Effector memory CD8-positive, alpha-beta T cell (primary cell): Measurements from ENCODE around the gene DEFB131B.
"Not testable (repeated sequence)": the region's sequence is repeated elsewhere in the genome, so short reads cannot be mapped to it uniquely, and the experiment has no call there.

Source experiments
- ATAC-seq: fragments of 150-1000 bp; cut with Tn5 transposase; replicated peaks from 2 replicates; pipeline ENCODE4 v1.10.0; 2021; ENCODE audit warnings: mild to moderate bottlenecking, moderate library complexity
- DNase-seq, 3 experiments: peaks; one replicate each; pipeline ENCODE4 v3.0.0; 2021
- H3K27ac Mint-ChIP-seq, 2 donors: one replicate each; pipeline ENCODE4 v1.8.0; 2022; ENCODE audit warnings: mild to moderate bottlenecking in 2 of 2, mixed read lengths in 2 of 2, moderate library complexity in 2 of 2
- H3K27me3 Mint-ChIP-seq, 2 donors: one replicate each; pipeline ENCODE4 v1.8.0; 2022; ENCODE audit warnings: mixed read lengths in 2 of 2
- H3K36me3 Mint-ChIP-seq: one replicate; pipeline ENCODE4 v1.8.0; 2022; ENCODE audit warnings: mild to moderate bottlenecking, moderate library complexity, mixed read lengths; ENCODE audit not compliant: insufficient read depth
- H3K4me1 Mint-ChIP-seq, 2 donors: one replicate each; pipeline ENCODE4 v1.8.0; 2022; ENCODE audit warnings: low read depth in 2 of 2, mixed read lengths in 2 of 2
- H3K4me3 Mint-ChIP-seq, 2 donors: one replicate each; pipeline ENCODE4 v1.8.0; 2022; ENCODE audit warnings: mild to moderate bottlenecking in 2 of 2, mixed read lengths in 2 of 2, moderate library complexity in 2 of 2
- H3K9me3 Mint-ChIP-seq, 2 donors: one replicate each; pipeline ENCODE4 v1.8.0; 2022; ENCODE audit warnings: mixed read lengths in 2 of 2

Gene DEFB131B

GRCh38 chr11:71876262-71876661, 2.0 kb upstream of the DEFB131B start:
- H3K27me3 Mint-ChIP-seq, ATAC-seq, H3K4me3 Mint-ChIP-seq, H3K4me1 Mint-ChIP-seq, DNase-seq, H3K27ac Mint-ChIP-seq, H3K9me3 Mint-ChIP-seq: not testable (repeated sequence)
- peaks cover 10% of the 10 kb centered on the region for H3K36me3 Mint-ChIP-seq

- not testable (repeated sequence) for H3K27ac Mint-ChIP-seq, H3K27me3 Mint-ChIP-seq, H3K9me3 Mint-ChIP-seq, DNase-seq, H3K4me3 Mint-ChIP-seq, ATAC-seq, H3K36me3 Mint-ChIP-seq, H3K4me1 Mint-ChIP-seq
These were observed 7.6 kb downstream of the DEFB131B start for GRCh38 chr11:71885806-71886205.

GRCh38 chr11:71888335-71889010, 10.2 kb downstream of the DEFB131B start:
- not testable (repeated sequence) for H3K4me3 Mint-ChIP-seq, DNase-seq, H3K36me3 Mint-ChIP-seq, H3K9me3 Mint-ChIP-seq, H3K4me1 Mint-ChIP-seq, H3K27me3 Mint-ChIP-seq, ATAC-seq
- peak overlapping the region in 1 of 2 donors; percentile 49 for H3K27ac Mint-ChIP-seq

- H3K27ac Mint-ChIP-seq, H3K27me3 Mint-ChIP-seq, H3K36me3 Mint-ChIP-seq, H3K4me1 Mint-ChIP-seq, H3K4me3 Mint-ChIP-seq, H3K9me3 Mint-ChIP-seq, ATAC-seq, DNase-seq: not testable (repeated sequence)
These were observed 11.1 kb downstream of the DEFB131B start for GRCh38 chr11:71889181-71889872.

- ATAC-seq (no peak), DNase-seq (no peak)
- Mint-ChIP-seq H3K36me3 (peaks cover 4% of the 10 kb centered on the region), H3K9me3 (no peaks in the 10 kb centered on the region), H3K4me3 (no peak overlapping the region), H3K4me1 (no peaks in the 10 kb centered on the region), H3K27ac (no peak overlapping the region), H3K27me3 (no peaks in the 10 kb centered on the region)
These were observed 17.7 kb downstream of the DEFB131B start for GRCh38 chr11:71895961-71896360.

GRCh38 chr11:71901137-71901536, 22.9 kb downstream of the DEFB131B start:
- H3K4me3 Mint-ChIP-seq, H3K36me3 Mint-ChIP-seq, DNase-seq, H3K27me3 Mint-ChIP-seq, H3K27ac Mint-ChIP-seq, ATAC-seq, H3K9me3 Mint-ChIP-seq, H3K4me1 Mint-ChIP-seq: not testable (repeated sequence)

GRCh38 chr11:71908218-71908617, 30.0 kb downstream of the DEFB131B start:
- Mint-ChIP-seq H3K9me3 (no peaks in the 10 kb centered on the region), H3K27ac (no peak overlapping the region), H3K27me3 (no peaks in the 10 kb centered on the region), H3K36me3 (peaks cover 8% of the 10 kb centered on the region), H3K4me1 (no peaks in the 10 kb centered on the region), H3K4me3 (no peak overlapping the region)
- ATAC-seq (no peak), DNase-seq (no peak)

- H3K36me3 Mint-ChIP-seq: peaks cover 33% of the 10 kb centered on the region
- not testable (repeated sequence) for H3K4me3 Mint-ChIP-seq, ATAC-seq, DNase-seq, H3K4me1 Mint-ChIP-seq, H3K27me3 Mint-ChIP-seq, H3K27ac Mint-ChIP-seq, H3K9me3 Mint-ChIP-seq
These were observed 32.5 kb downstream of the DEFB131B start for GRCh38 chr11:71910775-71911174.

- not testable (repeated sequence) for H3K9me3 Mint-ChIP-seq, H3K27me3 Mint-ChIP-seq, H3K4me3 Mint-ChIP-seq, H3K4me1 Mint-ChIP-seq, ATAC-seq, DNase-seq
- peaks cover 33% of the 10 kb centered on the region for H3K36me3 Mint-ChIP-seq
- H3K27ac Mint-ChIP-seq: peak overlapping the region in 1 of 2 donors; percentile 42
These were observed 33.2 kb downstream of the DEFB131B start for GRCh38 chr11:71911321-71911985.

- H3K36me3 Mint-ChIP-seq: peaks cover 33% of the 10 kb centered on the region
These were observed 33.7 kb downstream of the DEFB131B start for GRCh38 chr11:71911986-71912340.

GRCh38 chr11:71913756-71914526, 35.7 kb downstream of the DEFB131B start:
- Mint-ChIP-seq H3K27me3 (no peaks in the 10 kb centered on the region), H3K4me1 (no peaks in the 10 kb centered on the region), H3K9me3 (no peaks in the 10 kb centered on the region), H3K27ac (peak overlapping the region in 1 of 2 donors; percentile 53), H3K36me3 (peaks cover 40% of the 10 kb centered on the region), H3K4me3 (no peak overlapping the region)
- no peak for ATAC-seq
- DNase-seq: no peak

More at GRCh38 chr11:71911986-71912340, 33.7 kb downstream of the DEFB131B start:
- H3K4me3 Mint-ChIP-seq, H3K9me3 Mint-ChIP-seq, ATAC-seq, H3K4me1 Mint-ChIP-seq, H3K27ac Mint-ChIP-seq, H3K27me3 Mint-ChIP-seq, DNase-seq: not testable (repeated sequence)

- Mint-ChIP-seq H3K27ac (peak overlapping the region; percentile 32 to 53), H3K27me3 (no peaks in the 10 kb centered on the region), H3K4me3 (no peak overlapping the region), H3K36me3 (peaks cover 40% of the 10 kb centered on the region), H3K4me1 (no peaks in the 10 kb centered on the region), H3K9me3 (no peaks in the 10 kb centered on the region)
- no peak for DNase-seq
- no peak for ATAC-seq
These were observed 36.5 kb downstream of the DEFB131B start for GRCh38 chr11:71914617-71915189.

GRCh38 chr11:71917646-71918140, 39.4 kb downstream of the DEFB131B start:
- H3K36me3 Mint-ChIP-seq: peaks cover 36% of the 10 kb centered on the region
- H3K27me3 Mint-ChIP-seq: no peaks in the 10 kb centered on the region
- H3K4me3 Mint-ChIP-seq: no peak overlapping the region
- no peak for ATAC-seq
- H3K27ac Mint-ChIP-seq: no peak overlapping the region
- DNase-seq: no peak
- H3K4me1 Mint-ChIP-seq: no peaks in the 10 kb centered on the region
- H3K9me3 Mint-ChIP-seq: no peaks in the 10 kb centered on the region
